Embryonic facial prominence (tissue), 1 donor: ENCODE data around the gene RASSF5.

Experiments
- DNase-seq: peaks from one replicate; pipeline ENCODE4 v3.0.0-alpha.2; 2016; ENCODE audit errors: extremely low spot score

The RASSF5 gene

DNA sequence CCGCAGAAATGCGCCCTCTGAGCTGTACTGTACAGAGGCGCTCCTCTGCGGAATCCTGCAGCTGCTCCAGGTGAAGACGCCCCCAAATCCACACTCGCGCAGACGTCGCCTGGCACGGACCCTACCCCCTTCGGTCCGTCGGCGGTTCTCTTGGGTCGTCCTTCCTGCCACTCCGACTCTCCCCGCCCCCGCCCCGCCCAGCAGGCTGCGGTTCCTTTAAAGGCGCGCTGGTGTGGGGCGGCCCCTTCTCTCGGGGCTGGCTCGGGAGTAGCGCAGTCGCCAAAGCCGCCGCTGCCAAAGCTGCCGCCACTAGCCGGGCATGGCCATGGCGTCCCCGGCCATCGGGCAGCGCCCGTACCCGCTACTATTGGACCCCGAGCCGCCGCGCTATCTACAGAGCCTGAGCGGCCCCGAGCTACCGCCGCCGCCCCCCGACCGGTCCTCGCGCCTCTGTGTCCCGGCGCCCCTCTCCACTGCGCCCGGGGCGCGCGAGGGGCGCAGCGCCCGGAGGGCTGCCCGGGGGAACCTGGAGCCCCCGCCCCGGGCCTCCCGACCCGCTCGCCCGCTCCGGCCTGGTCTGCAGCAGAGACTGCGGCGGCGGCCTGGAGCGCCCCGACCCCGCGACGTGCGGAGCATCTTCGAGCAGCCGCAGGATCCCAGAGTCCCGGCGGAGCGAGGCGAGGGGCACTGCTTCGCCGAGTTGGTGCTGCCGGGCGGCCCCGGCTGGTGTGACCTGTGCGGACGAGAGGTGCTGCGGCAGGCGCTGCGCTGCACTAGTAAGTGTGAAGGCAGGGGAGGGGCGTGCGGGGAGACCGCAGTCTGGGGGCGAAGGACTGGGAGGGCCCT is at the start of gene RASSF5:
TSS of gene RASSF5 (plus strand) at position 248 of the 846 bp plus-strand sequence. CDS start at position 320, 72 bp downstream.
- DNase-seq = no peak

GRCh38 chr1:206459703-206460102 is 47.6 kb upstream of the RASSF5 start:
- DNase-seq = no peak

GRCh38 chr1:206460836-206461426 is 46.4 kb upstream of the RASSF5 start:
- DNase-seq = no peak

DNA sequence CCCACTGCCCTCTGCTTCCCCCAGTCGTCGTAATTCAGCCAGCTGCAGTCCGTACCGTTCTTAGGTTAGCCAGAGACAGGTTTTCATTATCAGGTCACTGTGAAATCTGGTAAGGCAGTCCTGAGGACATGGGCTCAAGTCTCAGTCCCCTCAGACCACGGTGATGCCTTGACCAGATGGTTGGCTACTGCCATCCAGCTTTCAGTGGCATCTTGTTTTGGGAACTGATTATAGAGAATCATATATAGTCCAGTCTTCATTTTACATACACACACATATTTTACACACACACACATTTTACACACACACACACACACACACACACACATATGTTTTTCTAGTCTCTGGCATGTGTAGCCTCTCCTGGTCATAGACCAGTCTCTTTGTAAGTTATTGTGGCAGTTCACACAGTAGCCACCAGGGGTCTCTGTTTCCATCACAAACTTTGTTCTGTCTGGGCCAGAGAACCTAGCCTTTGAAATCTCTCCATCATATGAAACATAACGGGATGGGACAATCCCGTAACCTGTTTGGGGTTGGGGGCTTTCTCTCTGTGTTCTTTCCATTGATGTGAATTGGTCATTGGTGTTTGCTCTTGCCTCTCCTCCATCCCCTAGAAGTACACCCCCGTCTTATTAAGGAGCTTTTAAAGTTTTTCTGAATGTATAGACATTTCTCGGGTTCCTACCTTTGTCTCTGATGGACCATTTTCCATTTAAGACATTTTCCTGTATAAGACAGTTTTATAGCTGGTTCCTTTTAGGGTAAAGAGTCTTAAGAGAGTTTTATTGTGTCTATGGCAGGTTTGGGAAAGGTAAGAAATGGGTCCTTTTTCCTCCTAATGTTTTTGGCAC is 45.5 kb upstream of the RASSF5 start:
- peak; percentile 56 for DNase-seq

DNA sequence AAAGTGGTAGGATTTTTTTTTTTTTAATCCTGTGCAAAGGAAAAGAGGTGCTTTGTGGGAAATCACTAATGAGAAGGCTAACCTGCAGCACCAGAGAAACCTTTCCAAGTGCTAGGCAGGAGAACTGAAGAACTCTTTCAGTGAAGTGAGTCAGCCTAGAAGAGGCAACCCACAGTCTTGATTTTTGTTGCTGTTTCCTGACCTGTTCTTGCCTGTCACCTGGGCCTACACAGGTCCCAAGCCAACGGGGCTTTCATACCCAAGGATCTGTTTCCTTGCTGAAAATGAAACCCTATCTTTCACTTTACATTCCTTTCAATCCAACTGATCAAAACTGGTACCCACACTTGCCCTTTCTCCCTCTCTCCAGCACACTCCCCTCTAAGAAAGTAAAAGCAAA is 44.2 kb upstream of the RASSF5 start:
- DNase-seq = no peak

GRCh38 chr1:206463911-206464310 is 43.4 kb upstream of the RASSF5 start:
- DNase-seq = no peak

GRCh38 chr1:206464456-206464964 is 42.8 kb upstream of the RASSF5 start:
- DNase-seq = no peak

GRCh38 chr1:206465951-206466350 is 41.4 kb upstream of the RASSF5 start:
- no peak for DNase-seq

DNA sequence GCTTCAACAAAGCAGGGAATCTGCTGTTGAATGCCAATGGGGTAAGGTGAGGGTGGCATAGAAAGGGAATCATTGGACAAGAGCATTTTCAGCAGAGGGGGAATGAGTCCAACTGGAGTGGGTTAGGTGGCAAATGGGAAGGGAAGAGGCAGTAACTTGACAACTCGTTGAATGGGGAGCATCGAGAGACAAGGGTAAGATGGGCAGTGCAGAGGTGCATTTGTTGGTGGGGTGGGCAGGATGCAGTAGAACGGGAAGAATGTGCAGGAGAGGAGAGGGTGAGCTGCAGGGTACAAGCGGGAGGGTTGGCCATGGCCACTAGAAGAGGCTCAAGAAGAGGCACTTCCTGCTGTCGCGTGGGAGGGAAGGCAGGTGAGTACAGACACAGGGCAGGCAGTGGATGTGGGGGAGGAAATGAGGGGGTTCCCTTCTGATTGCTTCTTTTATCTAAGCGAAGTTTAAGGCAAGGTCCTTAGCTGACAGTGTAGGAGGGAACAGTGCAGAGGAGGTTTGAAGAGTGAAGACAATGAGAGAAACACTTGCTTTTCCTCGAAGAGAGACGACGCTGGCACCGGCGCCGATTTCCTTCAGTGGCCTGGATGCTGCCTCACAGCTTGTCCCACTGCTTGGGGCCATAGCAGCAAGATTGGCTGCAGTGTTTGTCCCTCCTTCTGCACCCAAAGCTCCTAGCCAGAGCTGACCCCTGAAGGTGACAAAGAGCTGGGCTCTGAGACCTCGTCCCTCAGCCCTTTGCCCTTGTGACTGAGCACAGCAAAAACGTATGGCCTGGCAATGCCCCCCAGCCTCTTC is 40.3 kb upstream of the RASSF5 start:
- no peak for DNase-seq

DNA sequence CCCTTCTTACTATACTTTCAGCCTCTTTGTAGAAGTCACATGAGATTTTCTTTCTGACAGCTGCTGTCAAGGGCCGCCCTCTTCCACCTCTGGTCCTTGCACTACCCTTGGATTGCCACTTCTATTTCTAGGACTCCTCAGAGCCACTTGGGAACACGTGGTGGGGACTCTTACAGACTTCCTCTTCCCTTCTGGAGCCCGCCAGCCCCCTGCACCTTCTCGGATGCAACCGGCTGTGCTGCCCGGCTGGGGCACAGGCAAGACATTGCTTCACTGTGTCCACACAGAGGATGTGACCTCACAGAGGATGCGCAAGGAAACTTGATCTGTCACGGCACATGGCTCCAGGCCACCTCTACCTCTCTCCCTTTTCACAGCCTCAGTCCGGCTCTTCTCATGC is 39.4 kb upstream of the RASSF5 start:
- DNase-seq = no peak

DNA sequence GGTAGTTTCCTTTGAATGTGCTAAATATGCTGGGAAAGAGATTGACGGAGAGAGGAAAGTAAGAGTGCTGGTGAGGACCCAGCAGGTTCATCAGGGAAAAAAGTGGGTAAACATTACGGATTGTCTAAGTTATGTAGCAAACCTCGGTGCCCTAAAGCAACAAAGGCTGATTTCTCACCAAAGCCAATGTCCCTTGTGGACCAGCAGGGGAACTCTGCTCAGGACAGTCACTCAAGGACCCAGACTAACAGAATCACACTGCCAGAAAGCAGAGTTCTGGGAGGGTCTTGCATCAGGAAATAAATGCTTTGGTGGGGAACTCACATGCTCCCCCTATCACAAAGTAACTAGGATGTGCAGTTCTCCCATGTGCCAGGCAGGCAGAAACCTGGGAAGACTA is 38.8 kb upstream of the RASSF5 start:
- no peak for DNase-seq

DNA sequence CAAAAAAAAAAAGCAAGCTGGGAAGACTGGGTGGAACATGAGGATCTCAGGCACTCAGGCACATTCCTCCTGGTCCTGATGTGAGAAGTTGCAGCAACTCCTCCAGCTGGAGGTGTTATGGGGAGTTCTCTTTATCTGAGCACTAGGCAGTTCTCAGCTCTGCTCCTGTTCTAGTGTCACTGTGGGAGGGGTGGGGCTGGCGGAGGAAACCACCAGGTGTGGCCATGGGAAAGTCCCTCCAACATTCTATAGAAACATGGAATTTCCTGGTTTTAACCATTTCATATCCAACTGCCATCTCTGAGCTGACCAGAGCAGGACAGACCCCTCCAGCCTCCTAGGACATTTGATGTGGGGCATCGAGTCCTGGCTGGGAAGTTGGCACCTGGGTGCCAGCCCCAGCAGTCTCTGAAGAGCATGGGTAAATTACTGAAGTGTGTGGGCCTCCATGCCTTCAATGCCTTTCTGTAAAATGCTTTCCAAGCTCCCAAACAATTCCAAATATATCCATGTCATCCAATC is 37.9 kb upstream of the RASSF5 start:
- DNase-seq = no peak

GRCh38 chr1:206469933-206470691 is 37.2 kb upstream of the RASSF5 start, which contains the start of gene IKBKE:
Gene IKBKE, plus strand, starts transcription at chr1:206470476. Its CDS starts 2,752 bp downstream, at chr1:206473228.
- peak; percentile 40 for DNase-seq

DNA sequence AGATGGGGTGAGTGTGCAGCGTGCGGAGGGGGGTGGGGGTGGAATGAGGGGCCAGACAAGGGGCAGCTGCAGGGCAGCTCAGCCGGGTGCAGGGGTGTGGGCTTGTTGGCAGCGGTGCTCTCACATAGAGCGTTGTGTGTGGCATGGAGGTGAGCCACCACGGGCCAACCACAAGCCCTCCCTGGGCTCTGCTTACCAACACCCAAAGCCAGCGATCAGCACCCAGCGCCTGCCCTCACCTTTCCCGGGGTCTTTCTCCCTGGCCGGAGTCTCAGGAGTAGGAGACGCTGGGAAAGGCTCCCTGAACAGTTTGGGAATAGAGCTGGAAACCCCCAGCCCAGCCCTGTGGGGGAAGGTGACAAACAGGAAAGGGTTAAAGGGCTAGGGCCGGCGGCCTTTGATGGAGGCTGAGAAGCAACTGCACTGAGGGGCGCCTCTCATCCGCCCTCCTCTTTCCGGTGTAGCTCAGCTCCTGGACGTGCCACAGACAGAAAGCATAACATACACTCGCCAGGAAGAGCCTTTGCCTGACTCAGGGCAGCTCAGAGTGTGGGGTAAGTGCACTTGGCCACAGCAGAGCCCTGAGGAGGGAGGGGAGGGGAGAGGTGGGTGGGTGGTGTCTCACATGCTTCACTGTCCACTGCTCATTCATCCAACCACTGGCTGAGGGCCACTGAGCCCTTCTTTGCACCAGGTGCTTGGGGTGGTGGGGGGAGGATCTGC is 36.5 kb upstream of the RASSF5 start:
- no peak for DNase-seq

GRCh38 chr1:206471415-206471801 is 35.9 kb upstream of the RASSF5 start:
- no peak for DNase-seq

DNA sequence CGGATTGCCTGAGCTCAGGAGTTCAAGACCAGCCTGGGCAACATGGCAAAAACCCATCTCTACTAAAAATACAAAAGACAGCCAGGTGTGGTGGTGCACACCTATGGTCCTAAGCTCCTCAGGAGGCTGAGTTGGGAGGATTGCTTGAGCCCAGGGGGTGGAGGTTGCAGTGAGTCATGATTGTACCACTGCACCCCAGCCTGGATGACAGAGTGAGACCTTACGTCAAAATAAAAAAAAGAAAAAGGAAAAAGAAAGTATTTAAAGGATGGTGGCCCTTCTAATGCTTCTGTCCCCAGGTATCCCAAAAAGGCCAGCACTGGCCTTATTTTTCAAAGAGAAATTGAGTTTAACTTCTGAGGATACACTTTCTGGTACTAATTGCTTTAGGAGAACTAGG is 35.3 kb upstream of the RASSF5 start:
- no peak for DNase-seq

- DNase-seq = no peak
Observed at GRCh38 chr1:206472454-206472853, 34.9 kb upstream of the RASSF5 start.

GRCh38 chr1:206472886-206473285 is 34.4 kb upstream of the RASSF5 start:
- no peak for DNase-seq

DNA sequence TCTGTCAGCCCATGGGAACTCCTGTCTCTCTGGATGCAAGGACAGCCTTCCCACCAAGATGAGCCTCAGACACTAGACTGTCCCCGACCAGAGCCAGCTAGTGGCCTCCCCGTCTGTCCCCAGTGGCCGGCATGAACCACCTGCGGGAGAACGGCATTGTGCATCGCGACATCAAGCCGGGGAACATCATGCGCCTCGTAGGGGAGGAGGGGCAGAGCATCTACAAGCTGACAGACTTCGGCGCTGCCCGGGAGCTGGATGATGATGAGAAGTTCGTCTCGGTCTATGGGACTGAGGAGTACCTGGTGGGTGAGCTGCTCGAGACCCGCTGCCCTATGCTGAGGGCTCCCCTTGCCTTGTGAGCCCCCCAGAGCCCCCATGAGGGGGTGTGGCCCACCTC is 31.3 kb upstream of the RASSF5 start:
- DNase-seq = no peak

- DNase-seq = no peak
Observed at GRCh38 chr1:206476591-206476990, 30.7 kb upstream of the RASSF5 start.
